NT2/D1 (cell line): ENCODE measurements around the gene CRADD.

Source experiments
- YY1 ChIP-seq: IDR thresholded peaks from 2 replicates; pipeline ENCODE4 v1.6.1; 2011; ENCODE audit not compliant: insufficient read length, insufficient read depth
- ZNF274 ChIP-seq: IDR thresholded peaks from 2 replicates; pipeline ENCODE4 v1.6.1; 2011; ENCODE audit warnings: mild to moderate bottlenecking, low read depth, low read length

DNA sequence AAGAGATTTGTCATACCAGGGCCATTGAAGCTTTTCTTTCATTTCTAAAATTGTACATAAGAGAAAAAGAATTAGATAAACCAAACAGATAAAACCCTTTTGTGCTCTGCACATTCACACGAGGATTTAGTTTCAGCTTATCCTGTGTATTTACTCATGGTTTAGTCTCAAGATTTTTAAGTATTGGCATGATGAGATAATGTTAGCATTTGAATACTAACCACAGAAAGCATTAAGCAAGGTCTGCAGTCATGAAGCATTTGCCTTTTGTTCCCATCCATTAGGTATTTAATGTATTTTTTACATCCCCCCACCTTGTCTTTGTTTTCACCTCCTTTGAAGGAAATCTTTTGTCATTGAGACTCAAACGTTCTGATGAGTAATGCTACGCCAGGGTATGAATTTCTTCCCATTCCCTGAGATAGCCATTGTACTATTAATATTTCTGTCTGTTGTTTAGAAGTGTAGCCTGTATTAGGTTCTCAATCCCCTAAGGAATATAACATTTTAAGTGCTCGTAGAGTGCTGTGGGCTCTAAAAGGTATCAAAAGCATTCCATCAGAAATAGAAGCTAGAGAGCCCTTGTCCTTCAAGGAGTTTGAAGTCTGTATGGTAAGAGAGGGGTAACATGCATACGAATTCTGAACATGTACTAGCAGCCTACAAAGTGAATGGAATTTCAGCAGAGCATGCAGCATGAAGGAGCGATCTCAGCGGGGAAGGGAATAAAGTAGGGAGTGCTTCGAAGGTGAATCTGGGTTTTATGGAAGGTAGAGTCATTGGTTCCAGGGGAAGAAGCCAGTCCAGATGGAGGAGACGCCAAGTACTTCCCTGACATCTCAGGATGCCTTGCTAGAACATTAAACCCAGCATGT, 22.3 kb downstream of the CRADD start:
- TF ChIP-seq YY1 (no peak), ZNF274 (no peak)
